Testis (tissue), 3 donors: ENCODE measurements around the gene CHMP1A. TPM values are rescaled to one million over a fixed set of nuclear protein-coding genes. Genes with fewer than 3 reads are reported as not detected.
A peak's percentile ranks its signal among the peaks of the same experiment; 100 is the strongest.
"Not testable (repeated sequence)": the region's sequence is repeated elsewhere in the genome, so short reads cannot be mapped to it uniquely, and the experiment has no call there.

Experiments used
- DNase-seq: peaks from one replicate; pipeline ENCODE4 v3.0.0-alpha.2; 2019
- H3K27ac ChIP-seq, 2 donors: fragments of 200-600 bp; sonication (generic); one replicate each; pipeline ENCODE4 v1.5.1; 2019
- H3K27me3 ChIP-seq: fragments of 200-600 bp; sonication (generic); one replicate; pipeline ENCODE4 v1.5.1; 2019
- H3K36me3 ChIP-seq: fragments of 200-600 bp; sonication (generic); one replicate; pipeline ENCODE4 v1.5.1; 2017; ENCODE audit warnings: low read depth; ENCODE audit errors: missing control alignments
- H3K4me1 ChIP-seq: fragments of 200-600 bp; sonication (generic); one replicate; pipeline ENCODE4 v1.5.1; 2019
- H3K4me3 ChIP-seq, 2 donors: fragments of 200-600 bp; sonication (generic); one replicate each; pipeline ENCODE4 v1.5.1; 2017 to 2019
- H3K9me3 ChIP-seq: fragments of 200-600 bp; sonication (generic); one replicate; pipeline ENCODE4 v1.5.1; 2017
- CTCF ChIP-seq, 3 experiments: fragments of 450-650 bp in 2 of 3; fragments of 200-600 bp in 1 of 3; sonication (generic) in 1 of 3; IDR thresholded peaks; one replicate each; pipeline ENCODE4 v1.5.1; 2016 to 2019; ENCODE audit warnings: antibody characterized with exemption in 3 of 3, mild to moderate bottlenecking in 2 of 3, moderate library complexity in 1 of 3
- POLR2A ChIP-seq: fragments of 450-650 bp; IDR thresholded peaks from one replicate; pipeline ENCODE4 v1.6.1; 2017; ENCODE audit warnings: antibody characterized with exemption, mild to moderate bottlenecking, moderate library complexity
- WGBS, 2 donors: methylation state at CpG; one replicate each; pipeline ENCODE4 v1.1.5; 2018; 5-methylcytosine and 5-hydroxymethylcytosine counted together
- intact Hi-C: fragments of 100-400 bp; cut with DNase I; formaldehyde crosslinking; loops from one replicate; pipeline ENCODE4 v1.15.1; 2023; ENCODE audit warnings: low total_unique reads
- polyA plus RNA-seq: library from polyadenylated mRNA; stranded (reverse); fragments of 350-450 nt; fragmentation: Illumina TruSeq; extraction: RNeasy Lipid Tissue Mini Kit (QIAGEN cat#74804); gene quantifications from one replicate; pipeline ENCODE4 v1.2.3, GENCODE V29; 2014; ENCODE audit warnings: low read depth, low replicate concordance; ENCODE audit not compliant: insufficient read depth
- total RNA-seq, 2 donors: library from RNA; depleted of rRNA; stranded (reverse); fragments of >200 nt; gene quantifications; one replicate each; pipeline ENCODE4 v1.2.3, GENCODE V29; 2016

The CHMP1A gene
- total and polyA plus RNA-seq, 3 donors from 2014 or later = 90.0 to 123 (median 106) TPM

- H3K36me3 ChIP-seq = no peaks in the 10 kb centered on the region
- H3K27me3 ChIP-seq = no peaks in the 10 kb centered on the region
- no peaks in the 10 kb centered on the region for H3K9me3 ChIP-seq
- intact Hi-C loops = no loop called here
- TF ChIP-seq POLR2A (peak; percentile 75), CTCF (IDR thresholded peaks at IDR 0.05) (no peak)
- peak; percentile 94 for DNase-seq
- peaks cover 13% of the 10 kb centered on the region for H3K4me1 ChIP-seq
- H3K27ac ChIP-seq = peak within 1 kb of the TSS; percentile 73 to 85
- 1 to 2% methylated on average over 10 to 93 of the region's 97 CpGs for WGBS, 2 donors
- peak within 1 kb of the TSS; percentile 65 to 80 for H3K4me3 ChIP-seq
Measured at GRCh38 chr16:89701425-89702406, 44.2 kb upstream of the CHMP1A start, which contains the start of gene SPATA2L. Gene SPATA2L (minus strand): TSS chr16:89701705. CDS start chr16:89701232, 473 bp downstream.

DNA sequence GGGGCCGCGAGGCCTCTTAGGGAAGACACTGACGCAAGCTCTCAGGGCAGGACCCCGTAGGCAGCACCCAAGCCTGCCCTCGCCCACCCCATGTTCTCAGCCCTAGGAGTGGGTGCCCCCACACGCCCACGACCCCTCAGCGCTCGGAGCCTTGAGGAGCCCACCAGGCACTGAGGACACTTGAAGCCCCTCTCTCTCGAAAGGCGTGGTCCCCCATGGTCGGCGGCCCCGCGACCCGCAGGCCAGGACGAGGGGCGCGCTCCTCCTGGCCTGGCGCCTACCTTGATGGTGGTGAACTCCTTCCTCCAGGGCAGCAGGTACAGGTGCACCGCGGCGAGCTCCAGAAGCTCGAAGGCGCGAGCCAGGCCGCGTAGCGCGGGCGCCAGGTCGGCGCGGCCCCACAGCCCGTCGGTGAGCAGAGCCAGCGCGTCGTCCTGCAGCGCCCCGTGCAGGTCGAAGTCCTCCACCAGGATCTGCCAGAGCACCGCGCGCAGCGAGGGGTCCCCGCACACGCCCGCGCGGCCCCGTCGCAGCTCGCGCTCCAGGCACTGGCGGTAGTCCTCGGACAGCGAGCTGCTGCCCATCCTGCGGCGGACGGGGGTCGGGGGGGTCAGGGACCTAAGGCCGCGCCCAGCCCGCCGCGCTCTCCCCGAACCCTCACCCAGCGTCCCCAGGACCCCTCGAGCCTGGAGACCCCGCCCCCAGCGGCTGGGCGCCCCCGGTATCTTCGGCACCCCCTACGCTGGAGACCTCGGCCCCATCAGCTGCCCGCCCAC, 43.3 kb upstream of the CHMP1A start:
- WGBS, 2 donors = 1 to 2% methylated on average over 25 to 70 of the region's 78 CpGs
- TF ChIP-seq POLR2A (no peak), CTCF (IDR thresholded peaks at IDR 0.05) (no peak)
- Histone ChIP-seq H3K27ac (peak overlapping the region; percentile 73 to 85), H3K27me3 (no peaks in the 10 kb centered on the region), H3K4me1 (peaks cover 13% of the 10 kb centered on the region), H3K4me3 (peak overlapping the region; percentile 65 to 80), H3K9me3 (no peaks in the 10 kb centered on the region), H3K36me3 (no peaks in the 10 kb centered on the region)
- DNase-seq = peak; percentile 59
- intact Hi-C loops = no loop called here

DNA sequence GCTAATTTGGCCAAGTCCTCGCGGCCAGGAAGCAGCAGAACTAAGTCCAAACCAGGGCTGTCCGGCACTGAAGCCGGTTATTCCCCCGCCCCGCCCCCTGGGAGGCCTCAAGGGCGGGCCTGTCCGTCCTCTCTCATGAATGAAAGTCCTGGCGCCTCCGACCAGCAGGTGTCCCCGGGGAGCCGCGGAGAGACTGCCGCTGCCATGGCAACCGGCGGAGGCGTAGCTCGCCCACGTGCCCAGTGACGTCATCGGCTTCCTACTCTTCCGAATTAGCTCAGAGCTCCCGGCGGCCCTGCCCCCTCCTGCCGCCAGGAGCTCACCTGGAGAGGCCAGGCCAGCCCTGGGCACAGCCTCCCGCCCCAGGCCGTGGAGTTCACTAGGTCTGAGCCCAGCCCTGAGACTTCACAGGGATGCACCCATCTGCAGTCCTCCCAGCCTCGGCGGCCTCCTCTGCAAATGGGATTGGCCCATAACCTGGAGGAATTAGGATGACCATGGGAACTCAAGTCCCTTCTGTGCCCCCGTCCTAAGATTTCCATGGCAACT, 42.7 kb upstream of the CHMP1A start:
- Histone ChIP-seq H3K27ac (peak overlapping the region; percentile 73 to 85), H3K4me1 (peaks cover 13% of the 10 kb centered on the region), H3K36me3 (no peaks in the 10 kb centered on the region), H3K27me3 (no peaks in the 10 kb centered on the region), H3K4me3 (peak overlapping the region; percentile 6 to 80), H3K9me3 (no peaks in the 10 kb centered on the region)
- intact Hi-C loops = no loop called here
- peak; percentile 62 to 87 (median 76) for TF ChIP-seq CTCF (IDR thresholded peaks at IDR 0.05)
- no peak for TF ChIP-seq POLR2A
- WGBS, 2 donors = 0 to 1% methylated on average over 2 to 30 of the region's 30 CpGs
- peak; percentile 100 for DNase-seq

- peak overlapping the region in 1 of 2 donors; percentile 80 for H3K4me3 ChIP-seq
- peak overlapping the region in 1 of 2 donors; percentile 85 for H3K27ac ChIP-seq
- intact Hi-C loops, H3K9me3 ChIP-seq, H3K36me3 ChIP-seq, DNase-seq, H3K27me3 ChIP-seq: not testable (repeated sequence)
- WGBS, 2 donors = 30 to 39% methylated on average over 17 to 18 of the region's 18 CpGs
- peaks cover 13% of the 10 kb centered on the region for H3K4me1 ChIP-seq
Measured at GRCh38 chr16:89699629-89700099, 42.2 kb upstream of the CHMP1A start.

- 92 to 95% methylated on average over 14 of the region's 14 CpGs for WGBS, 2 donors
- intact Hi-C loops, H3K9me3 ChIP-seq: not testable (repeated sequence)
Measured at GRCh38 chr16:89698717-89699116, 41.2 kb upstream of the CHMP1A start.

More at GRCh38 chr16:89698717-89699116, 41.2 kb upstream of the CHMP1A start:
- not testable (repeated sequence) for H3K27me3 ChIP-seq, H3K4me3 ChIP-seq, H3K27ac ChIP-seq, DNase-seq, H3K36me3 ChIP-seq
- peaks cover 13% of the 10 kb centered on the region for H3K4me1 ChIP-seq
